RPMI7951 (cell line): Measurements from ENCODE around the gene NRDE2. TPM values are rescaled to one million over a fixed set of nuclear protein-coding genes. Genes with fewer than 3 reads are reported as not detected.
"Not testable (repeated sequence)": the region's sequence is repeated elsewhere in the genome, so short reads cannot be mapped to it uniquely, and the experiment has no call there.

Experiments used
- DNase-seq: peaks from one replicate; pipeline ENCODE4 v3.0.0-alpha.2; 2012; ENCODE audit warnings: low read depth
- total RNA-seq: library from RNA; depleted of rRNA; stranded (reverse); fragments of >200 nt; shearing (Covaris generic); gene quantifications from 2 replicates; pipeline ENCODE4 v1.2.3, GENCODE V29; 2014; rRNA removed

The NRDE2 gene
- total RNA-seq, 1 experiment from 2014 or later, result 5.2 TPM

DNA sequence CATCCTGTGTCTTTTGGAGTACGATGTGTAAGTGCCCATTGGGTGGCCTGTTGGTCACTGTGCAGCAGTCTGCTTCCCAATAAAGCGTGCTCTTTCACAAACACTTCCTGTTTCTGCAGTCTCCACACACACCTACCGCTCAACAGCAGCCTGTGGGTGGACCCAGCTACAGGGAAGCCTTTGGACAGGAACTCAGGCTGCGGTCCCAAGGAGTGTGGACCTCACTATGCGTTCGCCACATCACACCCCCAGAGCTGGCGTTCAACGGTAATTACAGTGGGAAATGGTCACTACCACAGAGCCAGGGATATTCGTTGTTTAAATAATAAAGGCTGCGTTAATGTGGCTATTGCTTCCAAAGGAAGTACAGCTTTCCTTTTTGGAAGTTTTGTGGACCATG lies 59.2 kb downstream of the NRDE2 start:
- no peak for DNase-seq

DNA sequence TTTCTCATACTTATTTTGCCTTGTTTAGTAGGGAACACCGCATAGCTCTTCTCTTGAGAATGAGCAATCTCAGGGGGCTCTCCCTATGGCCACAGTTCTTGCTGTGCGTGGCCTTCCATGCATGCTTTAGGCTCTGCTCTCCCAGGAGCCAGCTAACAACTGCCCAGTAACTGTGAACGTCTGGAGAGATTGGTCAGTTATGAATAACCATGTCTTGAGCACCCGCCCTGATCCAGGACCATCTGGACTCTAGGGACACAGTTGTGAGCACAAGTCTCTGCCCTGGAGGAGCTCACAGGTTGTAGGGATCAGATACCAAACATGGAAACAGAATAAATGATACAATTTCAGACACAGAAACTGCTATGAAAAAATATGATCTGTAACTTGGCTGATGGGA lies 63.3 kb downstream of the NRDE2 start:
- DNase-seq, result no peak

DNA sequence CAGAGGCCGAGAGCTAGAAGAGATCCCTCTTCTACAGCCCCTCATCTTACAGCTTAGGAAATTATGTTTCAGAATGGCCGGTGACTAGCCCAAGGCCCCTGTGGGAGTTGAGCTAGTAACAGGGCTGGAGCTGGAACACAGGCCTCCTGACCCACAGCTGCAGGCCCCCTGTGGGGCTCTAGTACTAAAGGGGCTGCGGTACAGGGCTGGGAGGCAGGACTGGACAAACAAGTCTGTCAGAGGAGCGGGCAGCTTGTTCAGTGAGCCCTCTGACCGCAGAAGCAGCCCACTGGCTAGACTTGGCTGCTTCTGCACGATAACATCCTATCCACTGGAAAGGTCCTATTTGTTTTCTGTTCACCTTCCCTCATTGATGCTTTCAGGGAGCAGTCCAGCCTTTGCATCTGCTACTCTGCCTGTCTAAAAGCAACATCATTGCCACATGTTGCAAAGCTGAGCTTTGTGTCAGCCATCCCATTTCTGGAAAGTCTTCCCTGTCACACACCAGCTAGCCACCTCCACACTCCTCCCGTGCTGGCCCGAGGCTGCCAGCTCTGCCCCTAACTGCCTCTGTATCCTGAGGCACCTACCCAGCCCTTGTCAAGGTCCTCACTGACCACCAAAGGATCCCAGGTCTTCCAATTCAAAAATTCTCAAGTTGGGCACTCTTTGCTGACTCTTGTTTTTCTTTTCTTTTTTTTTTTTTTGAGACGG lies 65.1 kb downstream of the NRDE2 start:
- no peak for DNase-seq

DNA sequence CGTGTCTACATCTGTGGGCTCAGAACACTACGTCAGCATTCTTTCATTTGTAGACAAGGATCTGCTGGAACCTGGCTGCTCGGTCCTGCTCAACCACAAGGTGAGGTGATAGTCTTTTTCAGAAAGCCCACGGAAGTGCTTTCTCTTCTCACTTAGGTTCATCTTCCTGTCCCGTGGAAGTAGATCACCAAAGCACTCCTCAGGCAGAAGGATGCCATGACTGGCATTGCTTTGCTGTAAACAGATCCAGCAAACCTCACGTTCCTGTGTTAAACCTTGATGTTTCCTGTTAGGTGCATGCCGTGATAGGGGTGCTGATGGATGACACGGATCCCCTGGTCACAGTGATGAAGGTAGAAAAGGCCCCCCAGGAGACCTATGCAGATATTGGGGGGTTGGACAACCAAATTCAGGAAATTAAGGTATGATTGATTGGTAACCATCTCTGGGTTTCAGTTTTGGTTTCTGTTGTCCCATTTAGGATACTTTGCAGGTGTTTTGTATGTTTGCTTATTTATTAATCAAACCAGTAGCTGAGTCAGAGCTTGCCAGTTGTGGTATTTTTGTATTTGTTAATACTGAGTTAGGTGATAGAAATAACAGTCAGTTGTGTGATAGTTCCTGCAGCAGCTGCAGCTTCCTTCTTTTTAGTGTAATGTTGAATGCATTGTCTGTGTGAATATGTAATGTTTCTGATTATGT lies 67.8 kb downstream of the NRDE2 start:
- no peak for DNase-seq

DNA sequence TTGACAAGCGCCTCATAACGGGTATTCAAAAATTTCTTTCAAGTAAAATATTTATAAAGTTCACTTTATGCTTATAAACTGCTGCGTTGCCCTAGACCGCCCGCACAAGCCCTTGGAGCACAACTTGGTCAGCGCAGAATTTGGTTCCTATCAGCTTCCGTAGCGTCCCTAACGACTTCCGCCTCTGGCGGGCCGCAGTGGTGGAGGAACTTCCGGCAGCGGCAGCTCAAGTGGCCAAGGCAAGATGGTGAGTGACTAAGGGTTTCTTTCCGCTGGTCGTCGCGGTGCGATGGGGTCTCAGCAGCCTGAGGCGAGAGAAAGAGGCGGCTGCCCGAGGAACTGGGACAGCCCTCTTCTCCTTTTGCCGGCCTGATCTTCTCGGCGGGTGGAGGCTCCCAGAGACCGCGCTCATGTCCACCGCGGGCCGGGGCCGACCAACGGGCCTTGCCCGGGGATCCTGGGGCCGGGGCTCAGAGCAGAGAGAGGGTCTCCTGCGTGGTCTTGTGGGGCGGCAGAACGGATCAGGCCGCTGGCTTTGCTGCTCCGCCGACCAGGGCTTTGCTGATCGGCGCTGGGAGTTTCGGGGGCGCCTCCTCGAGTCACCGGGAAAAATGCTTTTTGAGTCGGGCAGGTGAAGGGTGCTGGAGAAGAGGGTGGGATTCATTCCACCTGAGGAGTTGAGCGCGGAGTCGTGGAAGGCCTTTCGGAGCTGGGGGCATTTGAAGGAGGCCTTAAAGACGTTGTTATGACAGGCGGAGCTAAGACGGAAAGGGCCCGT lies 75.2 kb downstream of the NRDE2 start, which contains the start of gene PSMC1:
PSMC1 (plus strand) TSS at position 200 of the 778 bp plus-strand sequence; CDS start at position 245, 45 bp downstream.
- peak; percentile 91 for DNase-seq

DNA sequence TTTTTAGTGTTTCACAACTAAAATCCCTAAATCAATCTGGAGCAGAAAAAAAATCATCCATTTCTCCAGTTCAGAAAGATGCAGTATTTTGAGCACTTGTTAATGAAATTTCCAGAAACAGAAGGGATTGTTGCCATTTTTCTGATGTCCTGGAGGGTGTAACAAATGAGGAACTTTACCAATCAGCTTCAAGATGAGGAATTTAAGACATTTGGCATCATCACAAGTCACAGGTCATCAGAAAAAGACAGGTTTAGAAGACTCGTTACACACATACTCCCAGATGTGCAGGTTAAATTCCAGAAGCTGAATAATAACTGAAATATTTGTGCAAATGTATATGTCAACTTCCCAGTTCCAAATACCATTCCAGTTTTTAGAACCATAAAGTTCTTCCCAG lies 75.9 kb downstream of the NRDE2 start:
- DNase-seq, result no peak

DNA sequence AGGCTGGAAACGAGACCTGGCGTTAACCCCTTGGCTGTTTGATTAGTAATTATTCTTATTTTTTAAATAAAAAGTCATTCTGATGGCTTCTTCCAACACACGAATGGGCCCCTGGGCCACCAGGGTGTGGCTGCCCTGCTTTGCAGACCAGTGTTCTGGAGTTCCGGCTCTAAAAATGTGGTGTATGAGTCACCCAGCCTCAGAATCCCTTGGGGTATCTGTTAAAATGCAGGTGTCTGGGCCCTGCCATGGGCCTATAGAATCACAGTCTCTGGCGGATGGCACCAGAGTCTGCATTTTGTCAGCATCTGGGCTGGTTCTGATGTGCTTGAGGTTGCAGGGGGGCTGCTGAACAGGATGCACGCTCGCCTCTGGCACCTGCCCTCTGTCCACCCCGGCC lies 77.9 kb downstream of the NRDE2 start:
- DNase-seq, result peak; percentile 40

DNA sequence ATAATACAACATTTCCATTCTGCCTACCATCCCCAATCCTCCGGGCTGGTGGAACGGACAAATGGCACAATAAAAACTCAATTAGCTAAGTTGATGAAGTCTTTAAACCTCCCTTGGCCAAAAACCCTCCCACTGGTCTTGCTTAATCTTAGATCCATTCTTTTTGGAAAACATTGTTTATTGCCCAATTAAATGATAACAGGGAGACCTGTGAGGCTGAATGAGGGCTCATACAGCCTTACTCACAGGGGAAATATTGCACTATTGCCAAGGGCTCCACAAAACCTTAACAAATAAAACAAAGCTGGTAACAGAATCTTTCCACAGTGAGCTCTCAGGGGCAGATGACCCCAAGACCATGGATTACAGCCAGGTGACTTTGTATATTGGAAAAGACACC lies 83.1 kb downstream of the NRDE2 start:
- no peak for DNase-seq

DNA sequence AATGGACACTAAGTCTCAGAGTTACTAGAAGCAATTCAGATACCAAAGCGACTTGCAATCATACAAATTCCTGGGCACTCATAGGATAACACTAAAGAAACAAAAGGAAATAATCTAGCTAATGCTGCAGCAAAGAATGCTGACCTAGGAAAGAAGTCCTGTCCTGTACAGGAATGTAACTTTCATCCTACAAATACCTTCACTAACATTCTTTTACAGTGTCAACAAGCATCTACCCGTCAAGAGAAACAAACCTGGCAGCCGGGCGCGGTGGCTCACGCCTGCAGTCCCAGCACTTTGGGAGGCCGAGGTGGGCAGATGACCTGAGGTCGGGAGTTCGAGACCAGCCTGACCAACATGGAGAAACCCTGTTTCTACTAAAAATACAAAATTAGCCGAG lies 84.3 kb downstream of the NRDE2 start:
- DNase-seq, result not testable (repeated sequence)

DNA sequence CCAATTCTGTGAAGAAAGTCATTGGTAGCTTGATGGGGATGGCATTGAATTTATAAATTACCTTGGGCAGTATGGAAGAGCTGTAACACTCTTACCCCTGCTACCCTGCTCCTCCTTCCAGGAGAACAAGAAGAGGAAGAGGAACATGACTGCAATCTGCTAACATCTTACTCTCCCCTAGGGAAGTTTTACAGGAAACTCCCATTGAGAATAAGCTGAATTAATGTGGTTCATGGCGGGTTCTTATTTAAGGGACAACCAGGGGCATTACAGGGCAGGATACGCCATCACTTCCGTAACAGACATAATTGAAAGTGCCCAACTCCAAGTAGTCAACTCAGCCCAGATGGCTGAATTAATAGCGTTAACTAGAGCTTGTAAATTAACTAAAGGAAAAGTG lies 84.8 kb downstream of the NRDE2 start:
- DNase-seq, result no peak

DNA sequence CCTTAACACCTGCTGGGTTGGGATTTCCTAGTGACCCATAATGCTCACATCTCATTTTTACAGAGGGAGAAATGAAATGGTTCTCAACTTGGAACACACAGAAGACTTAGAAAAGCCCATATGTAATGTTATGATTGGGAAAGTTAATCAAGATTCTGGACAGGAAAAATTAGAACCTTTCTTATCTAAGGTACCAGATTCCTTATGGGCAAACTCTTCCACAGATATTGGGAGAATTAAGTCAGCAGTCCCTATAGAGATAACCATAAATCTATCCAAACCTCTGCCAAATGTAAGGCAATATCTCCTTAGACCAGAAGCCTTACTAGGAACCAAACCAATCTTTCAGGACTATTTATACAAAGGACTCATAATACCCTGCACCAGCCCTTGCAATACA lies 89.3 kb downstream of the NRDE2 start:
- no peak for DNase-seq

DNA sequence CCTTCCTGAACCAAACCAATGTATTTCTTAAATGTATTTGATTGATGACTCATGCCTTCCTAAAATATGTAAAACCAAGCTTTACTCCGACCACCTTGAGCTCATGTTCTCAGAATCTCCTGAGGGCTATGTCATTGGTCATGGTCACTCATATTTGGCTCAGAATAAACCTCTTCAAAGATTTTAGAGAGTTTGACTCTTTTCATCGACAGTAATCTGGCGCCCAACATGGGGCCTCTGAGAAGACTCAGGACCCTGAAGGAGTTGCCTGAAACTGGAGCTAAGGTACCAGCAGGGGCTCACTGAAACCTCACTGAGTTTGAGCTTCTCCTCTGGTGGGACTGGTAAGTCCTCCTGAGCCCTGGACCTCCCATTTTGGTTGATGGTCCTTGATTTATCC lies 92.6 kb downstream of the NRDE2 start:
- peak; percentile 4 for DNase-seq

DNA sequence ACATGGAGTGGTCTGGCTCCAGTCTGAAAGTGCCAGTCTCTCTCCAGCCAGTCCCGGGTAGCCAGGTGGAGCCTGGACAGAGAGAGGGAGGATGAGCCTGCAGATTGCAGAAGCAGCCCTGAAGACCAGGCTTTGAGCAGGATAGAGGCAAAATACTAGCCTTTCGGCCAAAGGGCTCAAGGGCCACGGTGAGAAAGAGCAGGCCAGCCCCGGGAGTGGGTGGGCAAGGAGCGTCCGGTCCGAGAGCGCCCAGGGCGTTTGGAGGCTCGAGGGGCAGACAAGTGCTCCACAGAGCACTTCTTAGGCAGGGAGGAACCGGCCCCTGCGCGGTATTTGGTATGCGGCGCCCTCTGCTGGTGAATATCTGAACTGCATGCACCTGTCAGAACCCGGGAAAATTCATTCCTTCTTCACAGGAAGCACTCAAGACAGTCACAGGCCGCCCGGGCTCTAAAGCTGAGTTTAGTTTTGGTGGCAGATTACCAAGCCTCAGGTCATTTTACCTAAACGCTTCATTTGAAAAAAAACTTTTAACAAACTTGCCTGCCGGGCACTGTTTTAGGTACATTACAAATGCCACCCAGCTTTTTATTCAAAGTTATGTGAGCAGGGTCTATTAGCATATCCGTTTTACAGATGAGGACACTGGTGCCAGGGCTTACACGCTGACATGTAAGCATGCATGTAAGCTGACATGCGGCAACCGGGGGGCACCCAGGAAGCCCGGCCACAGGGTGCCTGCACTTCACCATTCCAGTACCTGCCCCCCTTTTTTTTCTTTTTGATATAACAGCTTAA lies 96.4 kb downstream of the NRDE2 start:
- DNase-seq, result peak; percentile 43

DNA sequence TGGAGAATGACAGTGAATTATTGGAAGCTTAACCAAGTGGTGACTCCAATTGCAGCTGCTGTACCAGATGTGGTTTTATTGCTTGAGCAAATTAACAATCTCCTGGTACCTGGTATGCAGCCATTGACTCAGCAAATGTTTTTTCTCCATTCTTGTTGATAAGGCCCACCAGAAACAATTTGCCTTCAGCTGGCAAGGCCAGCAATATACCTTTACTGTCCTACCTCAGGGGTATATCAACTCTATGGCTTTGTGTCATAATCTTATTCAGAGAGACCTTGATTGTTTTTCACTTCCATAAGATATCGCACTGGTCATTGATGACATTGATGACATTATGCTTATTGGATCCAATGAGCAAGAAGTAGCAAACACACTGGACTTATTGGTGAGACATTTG lies 101.8 kb downstream of the NRDE2 start:
- not testable (repeated sequence) for DNase-seq

DNA sequence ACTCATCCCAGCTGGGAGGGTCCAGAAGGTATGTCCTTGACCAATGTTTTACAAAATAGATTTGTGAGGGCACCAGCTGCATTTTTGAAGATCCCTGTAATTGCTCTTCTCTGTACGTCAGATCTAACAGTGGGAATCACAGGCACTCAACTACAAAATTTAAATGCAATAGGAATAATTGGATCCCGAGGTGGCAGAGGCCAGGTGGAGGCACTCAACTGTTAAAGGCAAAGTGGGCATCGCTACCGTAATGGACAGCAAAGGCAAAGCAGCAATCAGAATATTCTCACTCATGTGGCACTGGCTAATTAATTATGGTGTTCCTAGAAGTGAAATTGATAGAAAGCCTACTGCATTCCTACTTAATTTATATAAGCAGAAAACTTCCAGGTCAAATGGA lies 103.3 kb downstream of the NRDE2 start:
- DNase-seq, result no peak

Other genes starting within 250 kb of the NRDE2 start
- 161 and 194 TPM in 2 replicates for gene PSMC1, start 75.4 kb downstream of the NRDE2 start, total RNA-seq
- 269 and 327 TPM in 2 replicates for gene CALM1, start 65.1 kb upstream of the NRDE2 start, total RNA-seq